Measurements from ENCODE around the gene DNM2. TPM values are rescaled to one million over a fixed set of nuclear protein-coding genes. Genes with fewer than 3 reads are reported as not detected.

DNM2 gene
- total RNA-seq, 1 donor from 2014 or later, result 129 TPM

DNA sequence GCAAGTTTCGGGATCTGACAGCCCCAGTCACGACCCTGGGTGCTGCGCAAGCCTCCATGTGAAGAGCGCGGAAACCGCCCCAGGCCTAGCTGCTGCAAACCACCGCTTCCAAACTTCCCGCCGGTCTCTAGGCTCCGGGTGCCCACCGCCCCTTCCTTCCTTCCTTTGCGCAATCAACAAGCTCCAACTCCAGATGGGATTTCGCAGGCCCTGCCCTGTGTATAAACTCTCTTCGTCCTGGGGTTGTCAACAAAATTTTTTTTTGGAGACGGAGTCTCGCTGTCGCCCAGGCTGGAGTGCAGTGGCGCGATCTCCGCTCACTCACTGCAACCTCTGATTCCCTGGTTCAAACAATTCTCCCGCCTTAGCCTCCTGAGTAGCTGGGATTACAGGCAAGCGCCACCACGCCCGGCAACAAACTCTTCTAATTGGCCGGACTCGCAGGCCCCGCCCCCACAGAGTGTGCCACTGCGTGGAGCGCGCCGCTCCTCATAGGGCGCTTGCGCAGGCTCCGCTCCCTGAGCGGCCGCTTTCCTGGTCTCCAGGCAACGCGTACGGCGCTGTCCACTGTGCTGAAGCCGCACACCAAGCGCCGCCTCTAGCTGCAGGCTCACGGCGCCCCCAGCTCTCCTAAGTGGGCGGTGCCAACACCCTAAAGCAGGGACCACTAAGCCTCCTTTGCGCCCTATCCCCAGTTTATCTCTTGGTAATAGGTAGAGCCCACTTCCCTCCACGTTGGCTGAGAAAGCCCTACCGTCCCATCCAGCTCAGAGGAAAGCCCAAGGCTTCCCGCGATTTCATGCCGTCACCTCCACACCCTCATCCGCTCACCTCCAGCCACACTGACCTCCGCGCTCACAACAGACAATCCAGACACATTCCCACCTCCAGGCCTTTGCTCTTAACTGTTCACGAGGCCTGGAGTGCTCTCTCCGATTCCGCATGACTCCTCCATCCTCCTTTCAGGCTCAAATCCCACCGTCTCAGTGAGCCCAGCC, 22.2 kb upstream of the DNM2 start:
- FAIRE-seq, result no peak
- H3K27me3 ChIP-seq (ENCODE audit: insufficient read depth, low read length), result no peaks in the 10 kb centered on the region
- peaks cover 3% of the 10 kb centered on the region for H3K4me1 ChIP-seq (ENCODE audit: insufficient read depth, low read length)
- H4K20me1 ChIP-seq (ENCODE audit: insufficient read depth, low read length), result peaks cover 49% of the 10 kb centered on the region
- no peak overlapping the region for H3K9ac ChIP-seq (ENCODE audit: low read length)
- peak; percentile 75 for DNase-seq (ENCODE audit: low read depth)
- peaks cover 13% of the 10 kb centered on the region for H3K36me3 ChIP-seq (ENCODE audit: insufficient read depth, low read length)
- peaks cover 6% of the 10 kb centered on the region for H3K79me2 ChIP-seq (ENCODE audit: insufficient read depth, low read length)
- peak overlapping the region; percentile 48 for H3K27ac Mint-ChIP-seq (ENCODE audit: unreplicated experiment)
- no peak for TF ChIP-seq EZH2 (IDR thresholded peaks at IDR 0.05; ENCODE audit: insufficient read depth, low read length)
- TF ChIP-seq, protein P1, sequence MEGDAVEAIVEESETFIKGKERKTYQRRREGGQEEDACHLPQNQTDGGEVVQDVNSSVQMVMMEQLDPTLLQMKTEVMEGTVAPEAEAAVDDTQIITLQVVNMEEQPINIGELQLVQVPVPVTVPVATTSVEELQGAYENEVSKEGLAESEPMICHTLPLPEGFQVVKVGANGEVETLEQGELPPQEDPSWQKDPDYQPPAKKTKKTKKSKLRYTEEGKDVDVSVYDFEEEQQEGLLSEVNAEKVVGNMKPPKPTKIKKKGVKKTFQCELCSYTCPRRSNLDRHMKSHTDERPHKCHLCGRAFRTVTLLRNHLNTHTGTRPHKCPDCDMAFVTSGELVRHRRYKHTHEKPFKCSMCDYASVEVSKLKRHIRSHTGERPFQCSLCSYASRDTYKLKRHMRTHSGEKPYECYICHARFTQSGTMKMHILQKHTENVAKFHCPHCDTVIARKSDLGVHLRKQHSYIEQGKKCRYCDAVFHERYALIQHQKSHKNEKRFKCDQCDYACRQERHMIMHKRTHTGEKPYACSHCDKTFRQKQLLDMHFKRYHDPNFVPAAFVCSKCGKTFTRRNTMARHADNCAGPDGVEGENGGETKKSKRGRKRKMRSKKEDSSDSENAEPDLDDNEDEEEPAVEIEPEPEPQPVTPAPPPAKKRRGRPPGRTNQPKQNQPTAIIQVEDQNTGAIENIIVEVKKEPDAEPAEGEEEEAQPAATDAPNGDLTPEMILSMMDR (IDR thresholded peaks at IDR 0.05; ENCODE audit: insufficient read depth, low read depth, low read length), result no peak
- peaks cover 2% of the 10 kb centered on the region for H3K9me3 Mint-ChIP-seq (ENCODE audit: unreplicated experiment)
- no peak overlapping the region for H2AFZ ChIP-seq (ENCODE audit: low read depth, low read length)
- H3K9me3 ChIP-seq (ENCODE audit: insufficient read depth, low read depth, low read length), result no peaks in the 10 kb centered on the region
- H3K36me3 Mint-ChIP-seq (ENCODE audit: low read depth, unreplicated experiment), result peaks cover 10% of the 10 kb centered on the region
- peaks cover 4% of the 10 kb centered on the region for H3K27me3 Mint-ChIP-seq (ENCODE audit: low read depth, unreplicated experiment)
- H3K4me3 Mint-ChIP-seq (ENCODE audit: unreplicated experiment), result peak overlapping the region; percentile 78
- no peak overlapping the region for H3K4me3 ChIP-seq (ENCODE audit: insufficient read depth, low read depth, low read length)
- peaks cover 4% of the 10 kb centered on the region for H3K4me1 Mint-ChIP-seq (ENCODE audit: low read depth, unreplicated experiment)
- H3K27ac ChIP-seq (ENCODE audit: low read depth, low read length), result no peak overlapping the region
- H3K4me2 ChIP-seq (ENCODE audit: low read length), result peak overlapping the region; percentile 82

GRCh38 chr19:10699650-10700335, 18.1 kb upstream of the DNM2 start:
- Histone ChIP-seq H2AFZ (ENCODE audit: low read depth, low read length) (no peak overlapping the region), H3K9me3 (ENCODE audit: insufficient read depth, low read depth, low read length) (no peaks in the 10 kb centered on the region), H3K36me3 (ENCODE audit: insufficient read depth, low read length) (no peaks in the 10 kb centered on the region), H3K4me3 (ENCODE audit: insufficient read depth, low read depth, low read length) (no peak overlapping the region), H3K9ac (ENCODE audit: low read length) (no peak overlapping the region), H3K27me3 (ENCODE audit: insufficient read depth, low read length) (no peaks in the 10 kb centered on the region), H3K4me2 (ENCODE audit: low read length) (no peak overlapping the region), H3K4me1 (ENCODE audit: insufficient read depth, low read length) (peaks cover 6% of the 10 kb centered on the region), H4K20me1 (ENCODE audit: insufficient read depth, low read length) (peaks cover 11% of the 10 kb centered on the region), H3K79me2 (ENCODE audit: insufficient read depth, low read length) (peaks cover 4% of the 10 kb centered on the region), H3K27ac (ENCODE audit: low read depth, low read length) (no peak overlapping the region)
- peaks cover 4% of the 10 kb centered on the region for H3K4me1 Mint-ChIP-seq (ENCODE audit: low read depth, unreplicated experiment)
- peaks cover 7% of the 10 kb centered on the region for H3K36me3 Mint-ChIP-seq (ENCODE audit: low read depth, unreplicated experiment)
- TF ChIP-seq, protein P1 (IDR thresholded peaks at IDR 0.05; ENCODE audit: insufficient read depth, low read depth, low read length), result peak; percentile 53
- TF ChIP-seq EZH2 (IDR thresholded peaks at IDR 0.05; ENCODE audit: insufficient read depth, low read length), result no peak
- H3K4me3 Mint-ChIP-seq (ENCODE audit: unreplicated experiment), result no peak overlapping the region
- no peak overlapping the region for H3K27ac Mint-ChIP-seq (ENCODE audit: unreplicated experiment)
- H3K9me3 Mint-ChIP-seq (ENCODE audit: unreplicated experiment), result no peaks in the 10 kb centered on the region
- no peak for FAIRE-seq
- peaks cover 4% of the 10 kb centered on the region for H3K27me3 Mint-ChIP-seq (ENCODE audit: low read depth, unreplicated experiment)
- peak; percentile 12 for DNase-seq (ENCODE audit: low read depth)

Data from astrocyte (in vitro differentiated cells and primary cell).